DMS79 (cell line): ENCODE data around the gene CLCN6.

ENCODE experiments used
- DNase-seq: peaks from one replicate; lab custom pipeline; 2025; lab: John Stamatoyannopoulos, UW

CLCN6 gene

GRCh38 chr1:11856698-11857097 lies 50.7 kb downstream of the CLCN6 start:
- no peak for DNase-seq

DNA sequence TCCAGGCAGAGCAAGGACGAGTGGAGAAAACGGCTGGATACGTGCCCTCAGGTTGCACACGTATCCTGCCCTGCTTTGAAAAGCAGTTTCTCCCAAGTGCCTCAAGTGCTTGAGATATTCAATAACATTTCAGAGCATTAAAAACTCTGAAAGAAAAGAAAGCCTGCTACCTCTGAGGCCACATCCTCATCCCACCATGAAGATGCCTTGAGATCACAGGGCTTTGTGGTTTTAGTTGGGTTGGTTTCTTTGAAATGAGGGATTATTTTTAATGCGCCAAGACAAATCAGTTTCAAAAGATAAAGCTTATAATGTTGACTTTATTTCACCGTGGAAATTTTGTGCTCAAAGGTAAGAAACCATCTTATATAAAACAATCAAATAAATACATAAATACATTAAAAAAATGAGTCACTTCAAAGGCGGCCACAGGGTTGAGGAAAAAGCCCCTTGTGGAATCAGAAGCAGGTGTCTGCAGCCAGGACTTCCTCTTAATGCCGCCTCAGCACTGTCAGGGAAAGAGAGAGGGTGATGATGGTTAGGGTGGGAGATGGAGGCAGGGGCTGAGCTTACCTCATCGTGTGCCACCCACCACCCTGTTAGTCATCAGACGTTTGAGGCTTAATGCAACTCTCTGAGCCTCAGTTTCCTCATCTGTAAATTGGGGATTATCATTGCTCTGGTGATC lies 51.3 kb downstream of the CLCN6 start:
- peak; percentile 38 for DNase-seq

DNA sequence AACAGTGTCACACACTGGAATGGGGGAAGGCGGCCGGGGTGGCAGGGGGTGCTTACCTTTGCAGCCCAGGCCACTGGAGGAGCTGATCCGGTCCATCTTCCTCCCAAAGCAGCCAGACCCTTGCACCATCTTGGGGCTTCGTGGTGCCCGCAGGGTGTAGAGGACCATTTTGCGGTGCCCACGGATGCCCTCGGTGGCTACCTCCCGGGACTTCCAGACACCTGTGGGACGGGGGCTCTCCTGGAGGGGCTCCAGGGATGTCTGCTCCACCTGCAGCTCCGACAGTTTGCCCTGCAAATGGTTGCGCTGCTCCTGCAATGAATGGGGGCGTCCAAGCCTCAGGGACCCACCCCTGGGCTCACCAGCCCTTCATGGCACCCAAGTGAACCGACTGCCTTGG lies 52.2 kb downstream of the CLCN6 start:
- DNase-seq: no peak

- DNase-seq: no peak
Measured at GRCh38 chr1:11858613-11858967, 52.6 kb downstream of the CLCN6 start, which contains the start of gene NPPB. Gene NPPB (minus strand): TSS chr1:11858945. CDS start chr1:11858833, 112 bp downstream.

DNA sequence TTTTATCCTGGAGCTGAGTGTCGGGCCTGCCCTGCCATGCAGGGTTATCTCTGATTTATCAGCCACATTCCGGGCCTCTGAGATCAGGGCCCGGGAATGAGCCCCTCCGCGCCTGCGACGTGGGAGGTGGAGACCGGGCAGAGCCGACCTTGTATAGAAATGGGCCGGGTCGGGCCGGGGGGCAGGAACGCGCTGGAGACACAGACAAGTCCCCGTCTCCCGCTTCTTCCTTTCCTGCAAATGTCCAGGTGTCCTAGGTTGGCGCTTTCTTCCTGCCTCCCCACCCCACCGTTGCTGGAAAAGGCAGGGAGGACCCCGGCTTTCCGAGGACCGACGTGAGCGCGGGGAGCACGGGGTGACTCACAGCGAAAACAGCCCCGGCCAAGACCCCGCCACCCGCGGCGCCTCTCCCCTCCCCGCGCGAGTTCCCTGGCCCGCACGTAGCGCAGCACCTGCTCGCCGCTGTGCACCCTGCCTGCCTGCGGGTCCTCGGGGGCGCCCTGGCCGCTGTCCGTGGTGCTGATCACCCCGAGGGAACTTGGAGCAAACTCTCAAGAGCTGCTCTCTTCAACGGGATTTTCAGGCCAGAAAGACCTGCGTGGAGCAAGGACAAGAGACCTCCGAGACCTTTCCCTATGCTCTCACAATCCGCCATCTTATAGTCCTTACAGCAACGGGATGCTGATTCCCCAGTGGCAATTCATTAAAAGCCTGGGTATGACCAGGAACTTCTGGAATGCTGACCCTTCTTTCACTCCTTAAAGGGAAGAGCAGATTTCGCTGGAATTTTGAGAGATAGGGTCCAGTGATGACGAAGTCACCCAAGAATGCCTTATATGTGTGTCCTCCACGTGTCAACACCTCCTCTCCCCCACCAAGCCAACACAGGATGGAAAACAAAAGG lies 53.2 kb downstream of the CLCN6 start:
- no peak for DNase-seq

DNA sequence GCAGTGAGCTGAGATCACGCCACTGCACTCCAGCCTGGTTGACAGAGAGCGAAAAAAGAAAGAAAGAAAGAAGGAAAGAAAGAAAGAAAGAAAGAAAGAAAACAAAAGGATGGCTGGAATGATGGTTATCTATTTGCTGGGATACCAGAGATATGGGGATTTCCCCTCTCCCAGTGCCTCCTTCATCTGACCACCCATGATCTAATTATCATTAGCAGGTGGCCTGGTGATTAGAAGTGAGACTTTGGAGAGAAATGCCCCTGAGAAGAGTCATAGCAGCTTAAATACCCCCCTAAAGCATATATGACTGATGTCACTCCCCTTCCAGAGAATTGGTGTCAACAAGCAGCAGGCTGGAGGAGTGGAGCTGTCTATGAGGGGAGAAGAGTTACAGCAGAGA lies 54.1 kb downstream of the CLCN6 start:
- DNase-seq: no peak

- no peak for DNase-seq
Measured at GRCh38 chr1:11860587-11860986, 54.6 kb downstream of the CLCN6 start.

GRCh38 chr1:11862890-11863289 lies 56.9 kb downstream of the CLCN6 start:
- no peak for DNase-seq

DNA sequence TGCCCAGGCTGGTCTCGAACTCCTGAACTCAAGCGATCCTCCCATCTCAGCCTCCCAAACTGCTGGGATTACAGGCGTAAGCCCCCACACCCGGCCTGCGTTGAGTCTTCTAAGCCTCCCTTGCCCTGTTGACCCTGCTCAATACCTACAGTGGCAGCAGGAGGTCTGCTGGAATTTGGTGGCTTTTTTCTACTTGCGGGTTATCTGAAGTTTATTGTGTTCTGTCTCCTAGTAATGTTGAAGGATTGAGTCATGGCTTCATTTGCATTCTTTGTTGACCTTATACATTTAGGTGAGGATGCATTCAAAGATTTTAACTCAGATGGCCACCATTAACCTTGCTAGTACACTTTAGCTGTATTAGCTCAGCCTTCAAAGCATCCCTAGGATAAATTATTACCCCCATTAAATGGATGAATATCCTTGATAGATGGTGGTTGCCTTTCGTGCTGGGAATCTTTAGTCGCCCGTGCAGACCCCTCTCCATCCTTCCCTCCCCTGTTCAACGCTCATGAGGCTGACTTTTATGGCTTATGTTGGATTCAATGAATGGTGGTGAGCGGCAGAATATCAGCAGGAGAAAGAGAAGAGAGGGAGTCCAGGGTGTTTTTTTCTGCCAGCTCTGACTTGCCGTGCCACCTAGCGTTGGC lies 62.5 kb downstream of the CLCN6 start:
- no peak for DNase-seq

DNA sequence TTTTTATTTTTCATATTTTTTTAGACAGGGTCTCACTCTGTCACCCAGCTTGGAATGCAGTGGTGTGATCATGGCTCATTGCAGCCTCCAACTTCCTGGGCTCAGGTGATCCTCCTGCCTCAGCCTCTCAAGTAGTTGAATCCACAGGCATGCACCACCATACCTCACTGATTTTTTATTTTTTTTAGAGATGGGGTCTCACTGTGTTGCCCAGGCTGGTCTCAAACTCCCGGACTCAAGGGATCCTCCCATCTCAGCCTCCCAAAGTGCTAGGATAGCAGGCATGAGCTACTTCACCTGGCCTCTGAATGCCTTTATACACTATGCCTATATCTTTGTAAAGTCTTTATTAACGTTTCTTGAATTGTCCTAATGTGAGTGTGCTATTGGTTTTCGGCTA lies 63.1 kb downstream of the CLCN6 start:
- DNase-seq: no peak

GRCh38 chr1:11869650-11870207 lies 63.7 kb downstream of the CLCN6 start:
- no peak for DNase-seq

DNA sequence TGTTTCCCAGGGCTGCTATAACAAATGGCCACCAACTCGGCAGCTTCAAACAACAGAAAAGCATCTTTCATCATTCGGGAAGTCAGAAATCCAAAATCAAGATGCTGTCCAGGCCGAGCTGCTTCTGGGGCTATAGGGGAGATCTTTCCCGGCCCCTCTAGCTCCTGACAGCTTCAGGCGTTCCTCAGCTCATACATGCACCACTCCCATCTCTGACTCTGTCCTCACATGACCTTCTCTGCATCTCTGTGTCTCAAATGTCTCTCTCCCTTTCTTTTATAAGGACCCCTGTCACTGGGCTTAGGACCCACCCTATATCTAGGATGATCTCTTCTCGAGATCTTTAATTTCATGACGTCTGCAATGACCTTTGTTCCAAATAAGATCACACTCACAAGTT lies 66.6 kb downstream of the CLCN6 start:
- no peak for DNase-seq

- DNase-seq: no peak
Measured at GRCh38 chr1:11873395-11874257, 67.6 kb downstream of the CLCN6 start.

DNA sequence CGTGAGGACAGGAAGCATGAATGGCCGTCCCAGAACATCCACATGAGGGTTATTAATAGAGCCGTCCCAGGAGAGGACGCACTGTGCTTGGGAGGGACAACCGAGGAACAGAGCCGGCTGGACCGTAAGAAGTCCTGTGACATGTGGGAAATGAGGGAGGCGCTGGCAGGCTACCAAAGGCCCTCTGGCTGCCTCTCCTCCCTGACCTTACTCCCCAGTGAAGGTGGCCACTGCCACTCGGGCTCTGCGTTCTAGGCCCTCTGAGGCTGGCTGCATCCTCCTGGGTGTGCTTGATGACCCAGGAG lies 68.2 kb downstream of the CLCN6 start:
- DNase-seq: no peak

DNA sequence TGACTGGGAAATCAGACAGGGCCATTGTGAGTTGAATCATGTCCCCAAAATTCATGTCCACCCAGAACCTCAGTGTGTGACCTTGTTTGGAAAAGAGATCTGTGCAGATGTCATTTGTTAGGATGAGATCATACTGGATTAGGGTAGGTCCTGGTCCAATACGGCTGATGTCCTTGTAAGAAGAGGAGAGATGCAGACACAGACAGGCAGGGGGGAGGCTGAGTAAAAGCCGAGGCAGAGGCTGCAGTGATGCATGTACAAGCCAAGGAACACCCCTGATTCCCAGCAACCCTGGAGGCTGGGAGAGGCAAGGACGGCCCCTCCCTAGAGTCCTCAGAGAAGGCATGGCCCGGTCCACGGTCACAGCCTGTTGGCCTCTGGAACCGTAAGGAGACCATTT lies 68.6 kb downstream of the CLCN6 start:
- DNase-seq: no peak

DNA sequence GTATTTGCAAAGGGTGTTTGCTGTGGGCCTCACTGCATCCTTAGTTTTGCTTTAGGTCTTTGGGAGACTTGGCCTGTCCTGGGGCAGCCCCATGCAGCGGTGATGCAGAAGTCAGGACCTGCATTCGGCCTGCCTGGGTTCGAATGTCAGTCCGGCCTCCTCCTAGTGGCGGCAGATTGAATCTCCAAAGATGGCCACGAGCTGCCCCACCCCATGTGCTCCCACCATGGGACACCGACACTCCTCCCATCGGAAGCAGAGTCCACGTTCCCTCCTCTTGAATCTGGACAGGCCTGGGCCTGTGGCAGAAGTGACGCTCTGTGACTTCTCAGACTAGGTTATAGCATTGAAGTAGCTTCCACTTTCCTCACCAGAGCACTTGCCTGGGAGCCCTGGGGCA lies 69.1 kb downstream of the CLCN6 start:
- no peak for DNase-seq

- no peak for DNase-seq
Measured at GRCh38 chr1:11877074-11877473, 71.1 kb downstream of the CLCN6 start.

DNA sequence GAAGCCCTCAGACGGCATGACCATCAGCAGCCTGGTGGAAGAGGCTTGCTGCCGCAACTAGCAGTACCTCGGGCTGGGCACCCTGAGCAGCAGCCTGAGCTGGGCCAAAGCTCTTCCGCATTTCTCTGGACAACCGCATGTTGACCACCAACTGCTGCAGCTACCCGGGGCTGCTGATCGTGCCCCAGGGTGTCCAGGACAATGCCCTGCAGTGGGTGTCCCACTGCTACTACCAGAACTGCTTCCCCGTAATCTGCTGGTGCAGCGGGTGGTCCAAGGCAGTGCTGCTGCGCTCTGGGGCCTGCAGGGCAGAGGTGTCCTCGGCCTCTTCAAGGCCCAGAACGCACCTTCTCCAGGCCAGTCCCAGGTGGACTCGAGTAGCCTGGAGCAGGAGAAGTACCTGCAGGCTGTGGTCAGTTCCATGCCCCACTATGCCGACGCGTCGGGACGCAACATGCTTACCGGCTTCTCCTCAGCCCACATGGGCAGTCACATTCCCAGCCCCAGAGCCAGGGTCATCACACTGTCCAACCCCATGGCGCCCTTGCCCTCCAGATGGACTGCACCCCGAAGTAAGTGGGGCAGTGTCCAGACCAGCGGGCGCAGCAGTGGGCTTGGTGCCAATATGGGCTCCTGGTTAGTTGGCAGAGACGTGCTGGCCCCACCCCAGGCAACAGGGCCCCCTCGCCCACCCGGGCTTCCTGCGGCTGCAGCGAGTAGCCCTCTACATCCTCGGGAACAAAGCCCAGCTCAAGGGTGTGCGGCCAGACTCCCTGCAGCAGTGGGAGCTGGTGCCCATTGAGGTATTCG lies 72.3 kb downstream of the CLCN6 start:
- no peak for DNase-seq

DNA sequence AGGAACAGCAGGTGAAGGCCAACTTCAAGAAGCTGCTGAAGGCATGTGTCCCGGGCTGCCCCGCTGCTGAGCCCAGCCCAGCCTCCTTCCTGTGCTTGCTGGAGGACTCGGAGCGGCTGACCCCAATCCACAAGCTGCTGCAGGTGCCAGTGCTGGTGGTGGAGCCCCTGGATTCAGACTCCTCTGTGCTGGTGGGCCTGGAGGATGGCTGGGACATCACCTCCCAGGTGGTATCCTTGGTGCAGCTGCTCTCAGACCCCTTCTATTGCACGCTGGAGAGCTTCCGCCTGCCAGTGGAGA lies 72.8 kb downstream of the CLCN6 start:
- DNase-seq: no peak

DNA sequence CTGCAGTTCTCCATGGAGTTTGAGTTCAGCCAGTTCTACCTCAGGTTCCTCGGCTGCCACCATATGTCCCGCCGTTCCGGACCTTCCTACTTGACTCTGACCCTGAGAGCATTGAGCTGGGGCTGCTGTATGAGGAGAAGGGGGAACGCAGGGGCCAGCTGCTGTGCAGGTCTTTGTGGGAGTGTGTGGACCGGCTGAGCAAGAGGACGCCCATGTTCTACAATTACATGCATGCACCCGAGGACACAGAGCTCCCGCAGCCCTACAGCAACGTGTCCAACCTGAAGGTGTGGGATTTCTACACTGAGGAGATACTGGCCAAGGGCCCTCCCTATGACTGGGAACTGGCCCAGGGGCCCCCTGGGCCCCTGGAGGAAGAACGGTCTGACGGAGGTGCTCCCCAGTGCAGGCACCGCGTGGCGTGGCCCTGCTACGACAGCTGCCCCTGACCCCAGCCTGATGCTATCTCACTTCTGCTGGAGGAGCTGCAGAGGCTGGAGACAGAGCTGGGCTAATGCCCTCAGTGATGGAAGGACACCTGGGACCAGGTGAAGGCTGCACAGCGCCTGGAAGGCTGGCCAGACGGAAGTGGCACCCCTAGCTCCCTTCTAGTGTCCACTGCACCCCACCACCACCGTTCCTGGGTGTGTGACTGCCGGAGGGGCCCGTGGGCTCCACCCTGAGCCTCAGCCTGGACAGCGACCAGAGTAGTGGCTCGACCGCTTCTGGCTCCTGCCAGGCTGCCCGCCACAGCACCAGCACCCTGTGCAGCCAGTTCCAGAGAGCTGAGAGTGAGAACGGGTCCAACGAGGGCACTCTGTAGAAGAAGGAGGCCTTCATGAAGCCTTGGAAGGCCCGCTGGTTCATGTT lies 73.6 kb downstream of the CLCN6 start:
- DNase-seq: no peak
